GM19455 (cell line): ENCODE measurements around the gene FFAR3.
"Not testable (repeated sequence)": the region's sequence is repeated elsewhere in the genome, so short reads cannot be mapped to it uniquely, and the experiment has no call there.

ENCODE experiments used
- ATAC-seq: cut with Tn5 transposase; IDR thresholded peaks from one replicate; pipeline ENCODE4 v1.9.1; 2021; ENCODE audit not compliant: unreplicated experiment

The FFAR3 gene

DNA sequence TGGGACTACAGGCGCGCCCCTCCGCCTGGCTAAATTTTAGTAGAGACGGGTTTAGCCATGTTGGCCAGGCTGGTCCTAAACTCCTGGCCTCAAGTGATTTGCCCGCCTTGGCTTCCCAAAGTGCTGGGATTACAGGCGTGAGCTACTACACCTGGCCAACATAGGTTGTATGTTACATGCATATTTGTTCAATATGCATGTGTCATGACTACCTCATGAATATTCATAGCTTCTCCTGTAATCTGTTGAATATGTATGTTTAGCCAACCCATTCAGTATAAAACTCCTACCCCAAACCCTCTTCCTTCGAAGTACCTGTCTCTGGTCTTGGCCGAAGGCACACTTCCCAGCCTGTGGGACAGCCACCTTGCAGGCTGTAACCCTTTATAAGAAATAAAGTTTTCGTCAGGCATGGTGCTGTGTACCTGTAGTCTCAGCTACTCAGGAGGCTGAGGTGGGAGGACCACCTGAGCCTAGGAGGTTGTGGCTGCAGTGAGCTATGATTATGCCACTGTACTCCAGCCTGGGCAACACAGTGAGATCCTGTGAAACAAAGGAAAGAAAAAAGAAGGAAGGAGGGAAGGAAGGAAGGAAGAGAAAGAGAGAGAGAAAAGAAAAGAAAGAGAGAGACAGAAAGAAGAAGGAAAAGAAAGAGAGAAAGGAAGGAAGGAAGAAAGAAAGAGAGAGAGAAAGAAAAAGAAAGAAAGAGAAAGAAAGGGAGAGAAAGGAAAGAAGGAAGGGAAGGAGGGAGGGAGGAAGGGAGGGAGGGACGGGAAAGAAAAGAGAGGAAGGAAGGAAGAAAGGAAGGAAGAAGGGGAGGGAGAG, 41.9 kb downstream of the FFAR3 start:
- ATAC-seq: no peak

- ATAC-seq: no peak
These were observed 42.5 kb downstream of the FFAR3 start for GRCh38 chr19:35400773-35401100.

DNA sequence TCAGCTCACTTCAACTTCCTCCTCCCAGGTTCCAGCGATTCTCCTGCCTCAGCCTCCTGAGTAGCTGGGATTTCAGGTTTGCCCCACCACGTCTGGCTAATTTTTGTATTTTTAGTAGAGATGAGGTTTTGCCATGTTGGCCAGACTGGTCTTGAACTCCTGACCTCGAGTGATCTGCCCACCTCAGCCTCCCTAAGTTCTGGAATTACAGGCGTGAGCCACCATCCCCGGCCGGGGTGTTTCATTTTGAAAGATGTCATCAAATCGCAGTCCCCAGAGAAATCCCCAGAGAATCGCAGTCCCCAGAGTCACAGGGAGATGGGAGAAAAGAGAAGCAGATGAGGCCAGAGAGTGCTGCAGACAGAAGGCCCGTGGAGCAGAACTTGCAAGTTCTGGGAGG, 43.2 kb downstream of the FFAR3 start:
- ATAC-seq: not testable (repeated sequence)

GRCh38 chr19:35403116-35403760, 45.0 kb downstream of the FFAR3 start:
- no peak for ATAC-seq

DNA sequence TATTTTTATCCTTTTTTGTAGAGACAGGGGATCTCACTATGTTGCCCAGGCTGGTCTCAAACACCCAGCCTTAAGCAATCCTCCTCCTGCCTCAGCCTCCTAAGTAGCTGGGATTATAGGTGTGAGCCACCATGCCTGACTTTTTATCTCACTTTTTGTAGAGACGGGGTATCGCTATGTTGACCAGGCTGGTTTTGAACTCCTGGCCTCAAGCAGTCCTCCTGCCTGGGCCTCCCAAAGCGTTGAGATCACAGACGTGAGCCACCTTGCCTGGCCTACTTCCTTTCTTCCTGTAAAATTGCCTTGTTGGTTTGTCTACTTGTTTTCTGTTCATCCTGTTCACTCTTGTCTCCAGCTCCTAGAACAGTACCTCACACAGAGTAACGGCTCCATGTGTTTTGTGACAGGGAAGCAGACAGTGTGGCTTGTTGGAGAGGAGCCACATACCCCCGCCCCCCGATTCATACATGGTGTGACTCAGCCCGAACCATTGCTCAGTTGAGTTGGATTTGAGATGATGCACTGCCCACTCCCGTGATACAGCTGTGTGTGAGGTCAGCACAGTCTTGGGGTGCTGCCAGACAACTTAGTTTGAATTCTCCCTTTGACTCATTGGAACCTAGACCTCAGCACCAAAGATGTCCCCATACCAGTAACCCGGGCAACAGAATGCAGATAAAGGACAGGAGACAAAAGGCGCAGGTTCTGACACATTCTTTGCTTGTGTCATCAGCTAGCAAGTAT, 46.8 kb downstream of the FFAR3 start:
- ATAC-seq: no peak

- no peak for ATAC-seq
These were observed 49.4 kb downstream of the FFAR3 start for GRCh38 chr19:35407619-35408018.

DNA sequence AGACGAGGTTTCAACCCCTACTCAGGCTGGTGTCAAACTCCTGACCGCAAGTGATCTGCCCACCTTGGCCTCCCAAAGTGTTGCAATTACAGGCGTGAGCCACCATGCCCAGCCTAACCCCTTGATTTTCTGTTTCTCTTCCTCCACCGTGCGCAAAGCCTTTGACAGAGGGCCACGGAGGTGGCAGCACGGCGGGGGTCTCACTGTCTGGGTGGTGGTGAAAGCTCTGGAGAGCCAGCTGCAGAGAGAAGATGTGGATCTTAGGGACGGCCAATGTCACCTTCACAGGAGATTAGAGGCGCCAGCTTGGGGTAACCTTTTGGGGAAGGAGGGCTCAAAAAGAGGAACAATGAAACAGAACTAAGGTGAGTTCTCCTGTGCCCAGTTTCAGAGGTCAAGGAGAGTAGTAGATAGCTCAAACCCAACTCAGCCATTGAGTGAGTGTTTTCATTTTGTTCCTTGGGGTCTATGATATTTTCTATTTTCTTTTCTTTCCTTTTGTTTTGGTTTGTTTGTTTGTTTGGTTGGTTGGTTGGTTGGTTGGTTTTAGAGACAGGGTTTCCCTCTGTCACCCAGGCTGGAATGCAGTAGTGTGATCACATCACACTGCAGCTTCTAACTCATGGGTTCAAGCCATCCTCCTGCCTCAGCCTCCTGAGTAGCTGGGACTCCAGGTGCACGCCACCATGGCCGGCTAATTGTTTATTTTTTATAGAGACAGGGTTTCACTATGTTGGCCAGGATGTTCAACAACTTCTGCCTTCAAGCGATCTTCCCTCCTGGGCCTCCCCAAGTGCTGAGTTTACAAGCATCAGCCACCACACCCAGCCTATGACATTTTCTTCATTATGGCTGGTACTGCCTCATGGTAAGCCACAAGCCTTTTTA, 50.3 kb downstream of the FFAR3 start:
- no peak for ATAC-seq

DNA sequence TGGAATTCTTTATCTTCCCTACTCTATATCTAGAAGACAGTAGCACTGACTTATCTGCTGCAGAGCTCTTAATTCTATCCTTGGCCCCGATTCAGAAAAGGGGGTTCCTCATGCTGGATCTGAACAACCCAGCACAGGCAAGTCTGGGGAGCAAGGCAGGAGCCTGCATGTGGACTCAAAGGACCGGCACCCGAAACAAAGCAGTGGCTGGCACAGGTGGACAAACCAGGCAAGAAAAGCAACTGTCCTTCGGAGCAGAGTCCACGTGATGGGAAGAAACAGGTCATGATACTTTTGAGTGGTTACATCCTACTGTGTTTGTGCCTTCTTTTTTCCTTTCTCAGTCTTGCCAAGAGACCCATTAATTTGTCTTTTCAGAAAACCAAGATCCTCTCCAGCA, 50.9 kb downstream of the FFAR3 start:
- no peak for ATAC-seq
